Mucosa of descending colon (tissue), 3 donors: ENCODE measurements around the gene CD37. TPM values are rescaled to one million over a fixed set of nuclear protein-coding genes. Genes with fewer than 3 reads are reported as not detected.
"Not testable (repeated sequence)": the region's sequence is repeated elsewhere in the genome, so short reads cannot be mapped to it uniquely, and the experiment has no call there.

Experiments used
- ATAC-seq: fragments of 200-7000 bp; cut with Tn5 transposase; one replicate; pipeline ENCODE4 v1.9.1; 2020; ENCODE audit warnings: mild to moderate bottlenecking, moderate library complexity
- DNase-seq, 3 donors: peaks; one replicate each; pipeline ENCODE4 v3.0.0-alpha.2; 2020
- H3K36me3 ChIP-seq: fragments of 200-600 bp; one replicate; pipeline ENCODE4 v1.8.0; 2021; ENCODE audit warnings: low read depth, mild to moderate bottlenecking
- H3K4me1 ChIP-seq: fragments of 200-600 bp; one replicate; pipeline ENCODE4 v1.8.0; 2021; ENCODE audit warnings: low read depth, mild to moderate bottlenecking
- H3K4me3 ChIP-seq: fragments of 200-600 bp; one replicate; pipeline ENCODE4 v1.8.0; 2021; ENCODE audit warnings: mild to moderate bottlenecking
- H3K9me3 ChIP-seq: fragments of 200-600 bp; one replicate; pipeline ENCODE4 v1.8.0; 2021; ENCODE audit warnings: mild to moderate bottlenecking
- CTCF ChIP-seq: fragments of 200-600 bp; IDR thresholded peaks from one replicate; pipeline ENCODE4 v1.8.0; 2022; ENCODE audit warnings: antibody characterized with exemption, mild to moderate bottlenecking
- intact Hi-C, 2 donors: fragments of 100-400 bp; cut with DNase I in 1 of 2; cut with micrococcal nuclease in 1 of 2; formaldehyde crosslinking; loops; one replicate each; pipeline versions ENCODE4 v1.11.0 to v1.11.1; 2022; cut with DNase I, micrococcal nuclease
- long read RNA-seq, 2 donors: library from polyadenylated mRNA; unstranded; transcript quantifications; one replicate each; pipeline ENCODE4 v2.0.0, GENCODE V29; 2019 to 2021
- total RNA-seq, 3 donors: library from RNA; stranded (reverse); fragmentation: NEBNext Ultra II Directional in 2 of 3; extraction: Animal tissue kit (Norgen Biotek cat#: 25700) in 2 of 3; gene quantifications; one replicate each; pipeline versions ENCODE4 v1.2.1 to v1.2.4, GENCODE V29; 2021 to 2023
- donor health status: DM: no; HTN: no; CAD: no; lungs with moderate emphysema.
- donor health status: DM: no; HTN: no; CAD: no.
- donor health status: DM: no; HTN: yes; CAD: no.

CD37 gene
- 10 to 100 TPM in 2 of 3 donors, 1 to 10 TPM in 1; 5.6 to 11.2 (median 10.1) TPM for total RNA-seq
- long read RNA-seq, donor 1, partial matches to known transcripts: 0 of 8 reads
- long read RNA-seq, donor 1, other reads (novel, unspliced or antisense): 5 of 8 reads
- long read RNA-seq, donor 2, transcript CD37-201 (8 exons, 1,265 nt): major isoform, 5 of 9 reads
- long read RNA-seq, donor 2, partial matches to known transcripts: 0 of 9 reads
- long read RNA-seq, donor 2, other reads (novel, unspliced or antisense): 1 of 9 reads

- Histone ChIP-seq H3K4me1 (peaks cover 16% of the 10 kb centered on the region), H3K36me3 (no peaks in the 10 kb centered on the region), H3K4me3 (no peak within 1 kb of the TSS), H3K9me3 (no peaks in the 10 kb centered on the region)
- ATAC-seq (peak; percentile 3), DNase-seq (peak in 1 of 3 donors; percentile 48)
- no peak for TF ChIP-seq CTCF
- intact Hi-C loops: no loop called here
These were observed at the start of gene CD37 for GRCh38 chr19:49335071-49335783. TSS of gene CD37 (plus strand) at chr19:49335406. CDS start at chr19:49335541, 135 bp downstream.

GRCh38 chr19:49287141-49287770 lies 48.0 kb upstream of the CD37 start:
- H3K4me1 ChIP-seq: no peaks in the 10 kb centered on the region
- intact Hi-C loops: no loop called here
- H3K4me3 ChIP-seq: no peak overlapping the region
- DNase-seq: no peak
- no peaks in the 10 kb centered on the region for H3K36me3 ChIP-seq
- TF ChIP-seq CTCF: no peak
- no peak for ATAC-seq
- H3K9me3 ChIP-seq: no peaks in the 10 kb centered on the region

GRCh38 chr19:49288205-49288604 lies 47.0 kb upstream of the CD37 start:
- ATAC-seq, H3K36me3 ChIP-seq, H3K4me3 ChIP-seq, H3K9me3 ChIP-seq, DNase-seq, intact Hi-C loops, H3K4me1 ChIP-seq: not testable (repeated sequence)

GRCh38 chr19:49289286-49289685 lies 45.9 kb upstream of the CD37 start:
- intact Hi-C loops: not testable (repeated sequence)

GRCh38 chr19:49290517-49290916 lies 44.7 kb upstream of the CD37 start:
- DNase-seq: no peak
- TF ChIP-seq CTCF: no peak
- intact Hi-C loops: no loop called here

More at GRCh38 chr19:49289286-49289685, 45.9 kb upstream of the CD37 start:
- not testable (repeated sequence) for ATAC-seq, DNase-seq, H3K9me3 ChIP-seq, H3K4me1 ChIP-seq, H3K4me3 ChIP-seq, H3K36me3 ChIP-seq

GRCh38 chr19:49294401-49294800 lies 40.8 kb upstream of the CD37 start:
- no peaks in the 10 kb centered on the region for H3K9me3 ChIP-seq
- no peak for ATAC-seq
- no peak for DNase-seq
- H3K36me3 ChIP-seq: no peaks in the 10 kb centered on the region
- no peak overlapping the region for H3K4me3 ChIP-seq
- no peaks in the 10 kb centered on the region for H3K4me1 ChIP-seq
- TF ChIP-seq CTCF: no peak
- intact Hi-C loops: no loop called here

More at GRCh38 chr19:49290517-49290916, 44.7 kb upstream of the CD37 start:
- no peaks in the 10 kb centered on the region for H3K9me3 ChIP-seq
- no peak for ATAC-seq
- no peaks in the 10 kb centered on the region for H3K36me3 ChIP-seq
- H3K4me1 ChIP-seq: no peaks in the 10 kb centered on the region
- H3K4me3 ChIP-seq: no peak overlapping the region
